Liver (tissue), 9 donors: ENCODE results near the gene C4orf36. TPM values are rescaled to one million over a fixed set of nuclear protein-coding genes. Genes with fewer than 3 reads are reported as not detected.

Experiments used
- DNase-seq: peaks from one replicate; pipeline ENCODE4 v3.0.0-alpha.2; 2017; ENCODE audit warnings: low spot score
- H3K27ac ChIP-seq, 2 donors: one replicate each; pipeline ENCODE4 v1.7.0; 2013; ENCODE audit warnings: inconsistent platforms in 2 of 2, low read length in 2 of 2, control low read depth in 1 of 2, low read depth in 1 of 2, mild to moderate bottlenecking in 1 of 2
- H3K27me3 ChIP-seq, 4 donors: one replicate each; pipeline versions ENCODE4 v1.6.1 to v1.7.0; 2013; ENCODE audit warnings: low read length in 3 of 4, inconsistent platforms in 1 of 4, mild to moderate bottlenecking in 1 of 4, moderate library complexity in 1 of 4; ENCODE audit not compliant: control insufficient read depth in 4 of 4, insufficient read depth in 4 of 4
- H3K36me3 ChIP-seq, 4 donors: one replicate each; pipeline versions ENCODE4 v1.6.1 to v1.7.0; 2013; ENCODE audit warnings: low read length in 3 of 4, mild to moderate bottlenecking in 3 of 4, low read depth in 1 of 4, moderate library complexity in 1 of 4; ENCODE audit not compliant: control insufficient read depth in 4 of 4, insufficient read depth in 3 of 4
- H3K4me1 ChIP-seq, 4 donors: one replicate each; pipeline versions ENCODE4 v1.6.1 to v1.7.0; 2013; ENCODE audit warnings: low read length in 3 of 4, mild to moderate bottlenecking in 3 of 4, moderate library complexity in 1 of 4; ENCODE audit not compliant: control insufficient read depth in 4 of 4, insufficient read depth in 4 of 4
- H3K4me3 ChIP-seq, 3 donors: one replicate each; pipeline versions ENCODE4 v1.6.1 to v1.7.0; 2013; ENCODE audit warnings: low read length in 3 of 3, control low read depth in 1 of 3, low read depth in 1 of 3, mild to moderate bottlenecking in 1 of 3
- H3K9ac ChIP-seq, 2 donors: one replicate each; pipeline ENCODE4 v1.7.0; 2013; ENCODE audit warnings: low read length in 2 of 2, mild to moderate bottlenecking in 2 of 2, moderate library complexity in 2 of 2, control low read depth in 1 of 2, low read depth in 1 of 2
- H3K9me3 ChIP-seq, 4 donors: one replicate each; pipeline versions ENCODE4 v1.6.1 to v1.7.0; 2013; ENCODE audit warnings: low read length in 3 of 4; ENCODE audit not compliant: control insufficient read depth in 4 of 4
- ATF3 ChIP-seq: IDR thresholded peaks from 2 replicates; pipeline ENCODE4 v1.6.1; 2016; ENCODE audit warnings: antibody characterized with exemption
- EGR1 ChIP-seq, 2 donors: IDR thresholded peaks; 2 replicates each; pipeline ENCODE4 v1.6.1; 2016 to 2018; ENCODE audit warnings: antibody characterized with exemption in 2 of 2, low read depth in 2 of 2
- FOXA1 ChIP-seq: IDR thresholded peaks from 2 replicates; pipeline ENCODE4 v1.6.1; 2016; ENCODE audit warnings: antibody characterized with exemption
- FOXA2 ChIP-seq: IDR thresholded peaks from 2 replicates; pipeline ENCODE4 v1.6.1; 2016; ENCODE audit warnings: antibody characterized with exemption
- GABPA ChIP-seq, 2 donors: IDR thresholded peaks in 1 of 2; conservative IDR thresholded peaks in 1 of 2; 2 replicates each; pipeline ENCODE4 v1.6.1; 2016; ENCODE audit warnings: antibody characterized with exemption in 2 of 2, mild to moderate bottlenecking in 1 of 2, moderate library complexity in 1 of 2
- HNF4A ChIP-seq, 2 donors: conservative IDR thresholded peaks; 2 replicates each; pipeline ENCODE4 v1.6.1; 2016; ENCODE audit warnings: antibody characterized with exemption in 2 of 2, mild to moderate bottlenecking in 2 of 2
- HNF4G ChIP-seq: IDR thresholded peaks from 2 replicates; pipeline ENCODE4 v1.6.1; 2016; ENCODE audit warnings: antibody characterized with exemption
- JUND ChIP-seq, 2 donors: IDR thresholded peaks; 2 replicates each; pipeline ENCODE4 v1.6.1; 2016; ENCODE audit warnings: antibody characterized with exemption in 2 of 2
- NR2F2 ChIP-seq: IDR thresholded peaks from 2 replicates; pipeline ENCODE4 v1.6.1; 2016; ENCODE audit warnings: antibody characterized with exemption
- RAD21 ChIP-seq, 2 donors: IDR thresholded peaks; 2 replicates each; pipeline ENCODE4 v1.6.1; 2016; ENCODE audit warnings: antibody characterized with exemption in 2 of 2, mild to moderate bottlenecking in 2 of 2
- RXRA ChIP-seq, 2 donors: IDR thresholded peaks; 2 replicates each; pipeline ENCODE4 v1.6.1; 2017 to 2018; ENCODE audit warnings: antibody characterized with exemption in 2 of 2, mild to moderate bottlenecking in 1 of 2
- SP1 ChIP-seq: IDR thresholded peaks from 2 replicates; pipeline ENCODE4 v1.6.1; 2018; ENCODE audit warnings: antibody characterized with exemption, mild to moderate bottlenecking
- TAF1 ChIP-seq: conservative IDR thresholded peaks from 2 replicates; pipeline ENCODE4 v1.6.1; 2016; ENCODE audit warnings: antibody characterized with exemption, mild to moderate bottlenecking
- YY1 ChIP-seq: IDR thresholded peaks from 2 replicates; pipeline ENCODE4 v1.6.1; 2016; ENCODE audit warnings: antibody characterized with exemption, mild to moderate bottlenecking
- WGBS: extraction: QIAGEN DNeasy Blood & Tissue Kit; methylation state at CpG from one replicate; pipeline ENCODE4 v1.1.7; 2013; 5-methylcytosine and 5-hydroxymethylcytosine counted together
- polyA plus RNA-seq, 2 donors: library from polyadenylated mRNA; stranded (reverse) in 1 of 2; unstranded in 1 of 2; fragments of 200-250 nt in 1 of 2; fragments of >200 nt in 1 of 2; fragmentation: Nextera tagmentation in 1 of 2; extraction: Ambion mirVana in 1 of 2; gene quantifications; one replicate each; pipeline versions ENCODE4 v1.2.1 to v1.2.3, GENCODE V29; 2013 to 2015
- total RNA-seq, 2 donors: library from RNA; depleted of rRNA; stranded (reverse); fragments of >200 nt; gene quantifications; one replicate each; pipeline ENCODE4 v1.2.3, GENCODE V29; 2014
- TF ChIP-seq, protein P1 (sequence below): IDR thresholded peaks from 2 replicates; pipeline ENCODE4 v1.6.1; 2016; ENCODE audit warnings: antibody characterized with exemption
- TF ChIP-seq, protein P2 (sequence below): IDR thresholded peaks from 2 replicates; pipeline ENCODE4 v1.6.1; 2016; ENCODE audit warnings: antibody characterized with exemption
- TF ChIP-seq, protein P3 (sequence below): IDR thresholded peaks from 2 replicates; pipeline ENCODE4 v1.6.1; 2016; ENCODE audit warnings: antibody characterized with exemption, mild to moderate bottlenecking
- TF ChIP-seq, protein P4 (sequence below): fragments of 150-350 bp; IDR thresholded peaks from 2 replicates; pipeline ENCODE4 v1.5.1; 2017; ENCODE audit warnings: improper control_type of control experiment, low read depth, low read length; ENCODE audit not compliant: missing input control
- donor health status: healthy.
- donor health status: healthy.
- donor health status: healthy.
- donor health status: healthy.
- donor health status: healthy.

C4orf36 gene
- total and polyA plus RNA-seq, 4 donors, result 0.09 TPM; not detected in 3

- Histone ChIP-seq H3K27ac (no peak overlapping the region), H3K36me3 (no peaks in the 10 kb centered on the region), H3K4me1 (no peaks in the 10 kb centered on the region), H3K27me3 (no peaks in the 10 kb centered on the region), H3K9ac (no peak overlapping the region), H3K4me3 (no peak overlapping the region), H3K9me3 (no peaks in the 10 kb centered on the region)
- TF ChIP-seq, protein P1, sequence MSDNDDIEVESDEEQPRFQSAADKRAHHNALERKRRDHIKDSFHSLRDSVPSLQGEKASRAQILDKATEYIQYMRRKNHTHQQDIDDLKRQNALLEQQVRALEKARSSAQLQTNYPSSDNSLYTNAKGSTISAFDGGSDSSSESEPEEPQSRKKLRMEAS, result no peak
- no peak for TF ChIP-seq RXRA (IDR thresholded peaks at IDR 0.05)
- no peak for TF ChIP-seq SP1
- TF ChIP-seq HNF4G, result no peak
- TF ChIP-seq HNF4A (conservative IDR thresholded peaks at IDR 0.05), result no peak
- TF ChIP-seq TAF1, result no peak
- TF ChIP-seq ATF3, result no peak
- no peak for TF ChIP-seq RAD21 (IDR thresholded peaks at IDR 0.05)
- TF ChIP-seq, protein P2, sequence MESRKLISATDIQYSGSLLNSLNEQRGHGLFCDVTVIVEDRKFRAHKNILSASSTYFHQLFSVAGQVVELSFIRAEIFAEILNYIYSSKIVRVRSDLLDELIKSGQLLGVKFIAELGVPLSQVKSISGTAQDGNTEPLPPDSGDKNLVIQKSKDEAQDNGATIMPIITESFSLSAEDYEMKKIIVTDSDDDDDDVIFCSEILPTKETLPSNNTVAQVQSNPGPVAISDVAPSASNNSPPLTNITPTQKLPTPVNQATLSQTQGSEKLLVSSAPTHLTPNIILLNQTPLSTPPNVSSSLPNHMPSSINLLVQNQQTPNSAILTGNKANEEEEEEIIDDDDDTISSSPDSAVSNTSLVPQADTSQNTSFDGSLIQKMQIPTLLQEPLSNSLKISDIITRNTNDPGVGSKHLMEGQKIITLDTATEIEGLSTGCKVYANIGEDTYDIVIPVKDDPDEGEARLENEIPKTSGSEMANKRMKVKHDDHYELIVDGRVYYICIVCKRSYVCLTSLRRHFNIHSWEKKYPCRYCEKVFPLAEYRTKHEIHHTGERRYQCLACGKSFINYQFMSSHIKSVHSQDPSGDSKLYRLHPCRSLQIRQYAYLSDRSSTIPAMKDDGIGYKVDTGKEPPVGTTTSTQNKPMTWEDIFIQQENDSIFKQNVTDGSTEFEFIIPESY, result no peak
- TF ChIP-seq NR2F2, result no peak
- no peak for TF ChIP-seq FOXA2
- TF ChIP-seq YY1, result no peak
- TF ChIP-seq, protein P3, sequence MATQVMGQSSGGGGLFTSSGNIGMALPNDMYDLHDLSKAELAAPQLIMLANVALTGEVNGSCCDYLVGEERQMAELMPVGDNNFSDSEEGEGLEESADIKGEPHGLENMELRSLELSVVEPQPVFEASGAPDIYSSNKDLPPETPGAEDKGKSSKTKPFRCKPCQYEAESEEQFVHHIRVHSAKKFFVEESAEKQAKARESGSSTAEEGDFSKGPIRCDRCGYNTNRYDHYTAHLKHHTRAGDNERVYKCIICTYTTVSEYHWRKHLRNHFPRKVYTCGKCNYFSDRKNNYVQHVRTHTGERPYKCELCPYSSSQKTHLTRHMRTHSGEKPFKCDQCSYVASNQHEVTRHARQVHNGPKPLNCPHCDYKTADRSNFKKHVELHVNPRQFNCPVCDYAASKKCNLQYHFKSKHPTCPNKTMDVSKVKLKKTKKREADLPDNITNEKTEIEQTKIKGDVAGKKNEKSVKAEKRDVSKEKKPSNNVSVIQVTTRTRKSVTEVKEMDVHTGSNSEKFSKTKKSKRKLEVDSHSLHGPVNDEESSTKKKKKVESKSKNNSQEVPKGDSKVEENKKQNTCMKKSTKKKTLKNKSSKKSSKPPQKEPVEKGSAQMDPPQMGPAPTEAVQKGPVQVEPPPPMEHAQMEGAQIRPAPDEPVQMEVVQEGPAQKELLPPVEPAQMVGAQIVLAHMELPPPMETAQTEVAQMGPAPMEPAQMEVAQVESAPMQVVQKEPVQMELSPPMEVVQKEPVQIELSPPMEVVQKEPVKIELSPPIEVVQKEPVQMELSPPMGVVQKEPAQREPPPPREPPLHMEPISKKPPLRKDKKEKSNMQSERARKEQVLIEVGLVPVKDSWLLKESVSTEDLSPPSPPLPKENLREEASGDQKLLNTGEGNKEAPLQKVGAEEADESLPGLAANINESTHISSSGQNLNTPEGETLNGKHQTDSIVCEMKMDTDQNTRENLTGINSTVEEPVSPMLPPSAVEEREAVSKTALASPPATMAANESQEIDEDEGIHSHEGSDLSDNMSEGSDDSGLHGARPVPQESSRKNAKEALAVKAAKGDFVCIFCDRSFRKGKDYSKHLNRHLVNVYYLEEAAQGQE, result no peak
- TF ChIP-seq, protein P4, sequence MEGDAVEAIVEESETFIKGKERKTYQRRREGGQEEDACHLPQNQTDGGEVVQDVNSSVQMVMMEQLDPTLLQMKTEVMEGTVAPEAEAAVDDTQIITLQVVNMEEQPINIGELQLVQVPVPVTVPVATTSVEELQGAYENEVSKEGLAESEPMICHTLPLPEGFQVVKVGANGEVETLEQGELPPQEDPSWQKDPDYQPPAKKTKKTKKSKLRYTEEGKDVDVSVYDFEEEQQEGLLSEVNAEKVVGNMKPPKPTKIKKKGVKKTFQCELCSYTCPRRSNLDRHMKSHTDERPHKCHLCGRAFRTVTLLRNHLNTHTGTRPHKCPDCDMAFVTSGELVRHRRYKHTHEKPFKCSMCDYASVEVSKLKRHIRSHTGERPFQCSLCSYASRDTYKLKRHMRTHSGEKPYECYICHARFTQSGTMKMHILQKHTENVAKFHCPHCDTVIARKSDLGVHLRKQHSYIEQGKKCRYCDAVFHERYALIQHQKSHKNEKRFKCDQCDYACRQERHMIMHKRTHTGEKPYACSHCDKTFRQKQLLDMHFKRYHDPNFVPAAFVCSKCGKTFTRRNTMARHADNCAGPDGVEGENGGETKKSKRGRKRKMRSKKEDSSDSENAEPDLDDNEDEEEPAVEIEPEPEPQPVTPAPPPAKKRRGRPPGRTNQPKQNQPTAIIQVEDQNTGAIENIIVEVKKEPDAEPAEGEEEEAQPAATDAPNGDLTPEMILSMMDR, result no peak
- TF ChIP-seq FOXA1, result no peak
- no peak for TF ChIP-seq GABPA (IDR thresholded peaks at IDR 0.05 in 1 of 2, conservative IDR thresholded peaks at IDR 0.05 in 1 of 2)
- 86% methylated on average over 1 of the region's 1 CpG for WGBS
- DNase-seq, result no peak
These were observed 35.3 kb downstream of the C4orf36 start for GRCh38 chr4:86856896-86857295.

- 81% methylated on average over 2 of the region's 2 CpGs for WGBS
- no peaks in the 10 kb centered on the region for H3K36me3 ChIP-seq
- no peak for DNase-seq
- no peak overlapping the region for H3K4me3 ChIP-seq
- no peak overlapping the region for H3K27ac ChIP-seq
- no peak overlapping the region for H3K9ac ChIP-seq
- H3K9me3 ChIP-seq, result no peaks in the 10 kb centered on the region
- H3K4me1 ChIP-seq, result no peaks in the 10 kb centered on the region
- no peaks in the 10 kb centered on the region for H3K27me3 ChIP-seq
- no peak for TF ChIP-seq RXRA (IDR thresholded peaks at IDR 0.05)
- no peak for TF ChIP-seq HNF4G
- TF ChIP-seq FOXA2, result no peak
- no peak for TF ChIP-seq NR2F2
- TF ChIP-seq HNF4A (conservative IDR thresholded peaks at IDR 0.05), result no peak
- no peak for TF ChIP-seq YY1
- no peak for TF ChIP-seq ATF3
- TF ChIP-seq FOXA1, result no peak
- TF ChIP-seq JUND (IDR thresholded peaks at IDR 0.05), result no peak
- TF ChIP-seq, protein P1, result no peak
- no peak for TF ChIP-seq SP1
- TF ChIP-seq, protein P3, result no peak
- no peak for TF ChIP-seq EGR1 (IDR thresholded peaks at IDR 0.05; ENCODE audit: low read depth in 2 of 2)
These were observed 36.6 kb downstream of the C4orf36 start for GRCh38 chr4:86855572-86855971.
